GM18867 (cell line): ENCODE measurements around the gene PITX2.

Experiments used
- ATAC-seq: cut with Tn5 transposase; IDR thresholded peaks from one replicate; pipeline ENCODE4 v1.9.1; 2021; ENCODE audit warnings: mild to moderate bottlenecking, moderate library complexity; ENCODE audit not compliant: unreplicated experiment

PITX2 gene

GRCh38 chr4:110624904-110625494 lies 2.1 kb upstream of the PITX2 start:
- no peak for ATAC-seq

- ATAC-seq: no peak
Measured at GRCh38 chr4:110624398-110624780, 1.5 kb upstream of the PITX2 start.

- no peak for ATAC-seq
Measured at GRCh38 chr4:110623718-110624397, 981 bp upstream of the PITX2 start.

- ATAC-seq: no peak
Measured at GRCh38 chr4:110621839-110622751, 782 bp downstream of the PITX2 start.

GRCh38 chr4:110621328-110621812 lies 1.5 kb downstream of the PITX2 start:
- no peak for ATAC-seq

GRCh38 chr4:110620691-110621327 lies 2.1 kb downstream of the PITX2 start:
- ATAC-seq: no peak

GRCh38 chr4:110620322-110620690 lies 2.6 kb downstream of the PITX2 start:
- ATAC-seq: no peak

- no peak for ATAC-seq
Measured at GRCh38 chr4:110619463-110620247, 3.2 kb downstream of the PITX2 start.

GRCh38 chr4:110618581-110619462 lies 4.1 kb downstream of the PITX2 start:
- no peak for ATAC-seq

- no peak for ATAC-seq
Measured at GRCh38 chr4:110617646-110618580, 5.0 kb downstream of the PITX2 start.

- no peak for ATAC-seq
Measured at GRCh38 chr4:110617075-110617640, 5.7 kb downstream of the PITX2 start.

GRCh38 chr4:110616238-110617074 lies 6.4 kb downstream of the PITX2 start:
- no peak for ATAC-seq

GRCh38 chr4:110615353-110616237 lies 7.3 kb downstream of the PITX2 start:
- no peak for ATAC-seq

- no peak for ATAC-seq
Measured at GRCh38 chr4:110614976-110615352, 7.9 kb downstream of the PITX2 start.

GRCh38 chr4:110614173-110614963 lies 8.5 kb downstream of the PITX2 start:
- ATAC-seq: no peak
